Glutamatergic neuron (in vitro differentiated cells): ENCODE results near the gene CCDC15. TPM values are rescaled to one million over a fixed set of nuclear protein-coding genes. Genes with fewer than 3 reads are reported as not detected.

Experiments used
- DNase-seq: peaks from one replicate; pipeline ENCODE4 v3.0.0; 2022
- H3K27ac Mint-ChIP-seq: one replicate; pipeline ENCODE4 v1.8.0; 2020; ENCODE audit warnings: mild to moderate bottlenecking, mixed read lengths, inconsistent platforms; ENCODE audit not compliant: unreplicated experiment
- H3K27me3 Mint-ChIP-seq: one replicate; pipeline ENCODE4 v1.8.0; 2020; ENCODE audit warnings: mild to moderate bottlenecking, moderate library complexity, mixed read lengths, inconsistent platforms; ENCODE audit not compliant: unreplicated experiment
- H3K36me3 Mint-ChIP-seq: one replicate; pipeline ENCODE4 v1.8.0; 2020; ENCODE audit warnings: mild to moderate bottlenecking, mixed read lengths, inconsistent platforms; ENCODE audit not compliant: unreplicated experiment
- H3K4me1 Mint-ChIP-seq: one replicate; pipeline ENCODE4 v1.8.0; 2020; ENCODE audit warnings: mild to moderate bottlenecking, low read depth, mixed read lengths, inconsistent platforms; ENCODE audit not compliant: unreplicated experiment
- H3K4me3 Mint-ChIP-seq: one replicate; pipeline ENCODE4 v1.8.0; 2020; ENCODE audit warnings: mild to moderate bottlenecking, mixed read lengths, inconsistent platforms; ENCODE audit not compliant: unreplicated experiment
- H3K9me3 Mint-ChIP-seq: one replicate; pipeline ENCODE4 v1.8.0; 2020; ENCODE audit warnings: mild to moderate bottlenecking, moderate library complexity, mixed read lengths, inconsistent platforms; ENCODE audit not compliant: unreplicated experiment
- CTCF ChIP-seq: fragments of 200-600 bp; sonication (generic); IDR thresholded peaks from one replicate; pipeline ENCODE4 v1.5.0; 2021; ENCODE audit not compliant: partially characterized antibody, unreplicated experiment
- total RNA-seq: library from RNA; stranded (reverse); fragmentation: NEBNext Ultra II Directional; extraction: Animal tissue kit (Norgen Biotek cat#: 25700); gene quantifications from one replicate; pipeline ENCODE4 v1.2.1, GENCODE V29; 2021; ENCODE audit not compliant: unreplicated experiment

CCDC15 gene
- total RNA-seq, 1 donor from 2014 or later = 2.8 TPM

GRCh38 chr11:125080531-125080911 is 126.5 kb downstream of the CCDC15 start:
- Mint-ChIP-seq H3K27ac (no peak overlapping the region), H3K4me1 (no peaks in the 10 kb centered on the region), H3K36me3 (no peaks in the 10 kb centered on the region), H3K27me3 (peaks cover 12% of the 10 kb centered on the region), H3K9me3 (peaks cover 8% of the 10 kb centered on the region), H3K4me3 (no peak overlapping the region)
- TF ChIP-seq CTCF = no peak
- DNase-seq = no peak

- TF ChIP-seq CTCF = no peak
- Mint-ChIP-seq H3K4me1 (no peaks in the 10 kb centered on the region), H3K36me3 (no peaks in the 10 kb centered on the region), H3K4me3 (no peak overlapping the region), H3K27me3 (peaks cover 14% of the 10 kb centered on the region), H3K27ac (no peak overlapping the region), H3K9me3 (peaks cover 9% of the 10 kb centered on the region)
- no peak for DNase-seq
These were observed 127.2 kb downstream of the CCDC15 start for GRCh38 chr11:125081098-125081798.

GRCh38 chr11:125082040-125082439 is 128.0 kb downstream of the CCDC15 start:
- Mint-ChIP-seq H3K27ac (no peak overlapping the region), H3K27me3 (peaks cover 14% of the 10 kb centered on the region), H3K4me3 (no peak overlapping the region), H3K4me1 (no peaks in the 10 kb centered on the region), H3K9me3 (peaks cover 10% of the 10 kb centered on the region), H3K36me3 (no peaks in the 10 kb centered on the region)
- no peak for TF ChIP-seq CTCF
- DNase-seq = no peak

GRCh38 chr11:125082611-125083311 is 128.8 kb downstream of the CCDC15 start:
- DNase-seq = no peak
- no peak for TF ChIP-seq CTCF

GRCh38 chr11:125083312-125084056 is 129.5 kb downstream of the CCDC15 start:
- DNase-seq = no peak
- Mint-ChIP-seq H3K27me3 (peaks cover 9% of the 10 kb centered on the region), H3K4me3 (no peak overlapping the region), H3K9me3 (peaks cover 10% of the 10 kb centered on the region), H3K4me1 (no peaks in the 10 kb centered on the region), H3K27ac (peak overlapping the region; percentile 43), H3K36me3 (no peaks in the 10 kb centered on the region)
- TF ChIP-seq CTCF = no peak

More at GRCh38 chr11:125082611-125083311, 128.8 kb downstream of the CCDC15 start:
- Mint-ChIP-seq H3K4me3 (no peak overlapping the region), H3K36me3 (no peaks in the 10 kb centered on the region), H3K27me3 (peaks cover 14% of the 10 kb centered on the region), H3K27ac (no peak overlapping the region), H3K9me3 (peaks cover 10% of the 10 kb centered on the region), H3K4me1 (no peaks in the 10 kb centered on the region)
